Endothelial cell of umbilical vein (primary cell): ENCODE results near the gene ANAPC16. TPM values are rescaled to one million over a fixed set of nuclear protein-coding genes. Genes with fewer than 3 reads are reported as not detected.

Experiments
- BruUV-seq: library from RNA; stranded (reverse); fragments of 400-500 nt; replicated peaks from 2 replicates; lab custom pipeline; 2021; lab: Mats Ljungman, UMichigan
- CTCF ChIA-PET: fragments of 300-600, 350-600 bp; sonication (Branson Sonifier 250); formaldehyde crosslinking; loops from one replicate; lab custom pipeline; 2021; ENCODE audit warnings: antibody characterized with exemption, inconsistent platforms; lab: Charles Lee
- POLR2A ChIA-PET: fragments of 300-600, 350-600 bp; sonication (Branson Sonifier 250); formaldehyde crosslinking; loops from one replicate; lab custom pipeline; 2021; ENCODE audit warnings: antibody characterized with exemption, inconsistent platforms; lab: Charles Lee
- DNase-seq: peaks from one replicate; pipeline ENCODE4 v3.0.0-alpha.2; 2011; ENCODE audit warnings: low read depth, low spot score
- FAIRE-seq: peaks from 2 replicates; lab custom pipeline; 2011; peaks lifted over from hg19 to GRCh38; lab: Jason Lieb, UNC
- H2AFZ ChIP-seq: 2 replicates; pipeline ENCODE4 v1.6.0; 2012; ENCODE audit warnings: low read depth, low read length, control low read depth, inconsistent platforms
- H3K27ac ChIP-seq: 2 replicates; pipeline ENCODE4 v1.5.1; 2011; ENCODE audit warnings: low read depth, mild to moderate bottlenecking, control low read depth, low read length, moderate library complexity; ENCODE audit not compliant: insufficient read depth
- H3K27me3 ChIP-seq, 2 experiments: 2 replicates each; pipeline versions ENCODE4 v1.6.0 to v1.6.1; 2011; ENCODE audit warnings: low read length in 2 of 2, mixed read lengths in 1 of 2; ENCODE audit not compliant: control insufficient read depth in 2 of 2, insufficient read depth in 2 of 2
- H3K36me3 ChIP-seq, 2 experiments: 2 replicates in 1 of 2; 3 replicates in 1 of 2; pipeline ENCODE4 v1.5.1; 2011; ENCODE audit warnings: low read length in 2 of 2, mild to moderate bottlenecking in 1 of 2, moderate library complexity in 1 of 2; ENCODE audit not compliant: control insufficient read depth in 2 of 2, insufficient read depth in 2 of 2; ENCODE audit errors: extremely low read depth in 1 of 2
- H3K4me1 ChIP-seq: 3 replicates; pipeline ENCODE4 v1.5.1; 2011; ENCODE audit warnings: mild to moderate bottlenecking, low read length; ENCODE audit not compliant: control insufficient read depth, insufficient read depth; ENCODE audit errors: extremely low read depth
- H3K4me2 ChIP-seq: 2 replicates; pipeline ENCODE4 v1.6.1; 2011; ENCODE audit warnings: low read length, control low read depth, mixed read lengths; ENCODE audit not compliant: insufficient read depth
- H3K4me3 ChIP-seq, 3 experiments: fragments of 200-600 bp in 1 of 3; sonication (generic), shearing (Covaris generic) in 1 of 3; replicated peaks in 1 of 3; 2 replicates each; pipeline ENCODE4 v1.5.1; 2011 to 2016; ENCODE audit warnings: control low read depth in 3 of 3, low read length in 3 of 3, mild to moderate bottlenecking in 2 of 3, inconsistent platforms in 1 of 3, low read depth in 1 of 3, moderate library complexity in 1 of 3; ENCODE audit not compliant: insufficient read depth in 1 of 3
- H3K79me2 ChIP-seq: 2 replicates; pipeline ENCODE4 v1.6.0; 2012; ENCODE audit warnings: low read length, inconsistent platforms; ENCODE audit not compliant: control insufficient read depth, insufficient read depth
- H3K9ac ChIP-seq: replicated peaks from 2 replicates; pipeline ENCODE3; 2011; ENCODE audit warnings: low read length, control low read depth; ENCODE audit not compliant: insufficient read depth; ENCODE audit errors: extremely low read depth
- H3K9me1 ChIP-seq: replicated peaks from 3 replicates; pipeline ENCODE4 v1.6.0; 2011; ENCODE audit warnings: mild to moderate bottlenecking, low read length; ENCODE audit not compliant: control insufficient read depth, insufficient read depth; ENCODE audit errors: extremely low read depth
- H3K9me3 ChIP-seq: replicated peaks from 2 replicates; pipeline ENCODE4 v1.5.1; 2012; ENCODE audit warnings: low read length, inconsistent platforms; ENCODE audit not compliant: control insufficient read depth, insufficient read depth
- H4K20me1 ChIP-seq: replicated peaks from 2 replicates; pipeline ENCODE3; 2011; ENCODE audit warnings: mild to moderate bottlenecking, low read length; ENCODE audit not compliant: control insufficient read depth, insufficient read depth; ENCODE audit errors: extremely low read depth
- CTCF ChIP-seq, 2 donors: IDR thresholded peaks; 1 replicate in 1 of 2; 2 replicates in 1 of 2; pipeline ENCODE4 v1.5.1; 2011; ENCODE audit warnings: low read length in 2 of 2, mild to moderate bottlenecking in 2 of 2, moderate library complexity in 2 of 2, control low read depth in 1 of 2, inconsistent platforms in 1 of 2, low read depth in 1 of 2; ENCODE audit not compliant: insufficient read depth in 1 of 2; ENCODE audit errors: extremely low read depth in 1 of 2
- EZH2 ChIP-seq: IDR thresholded peaks from 2 replicates; pipeline ENCODE4 v1.6.1; 2012; ENCODE audit warnings: borderline replicate concordance, low read depth, mild to moderate bottlenecking, moderate library complexity, low read length, inconsistent platforms; ENCODE audit not compliant: severe bottlenecking
- GATA2 ChIP-seq: IDR thresholded peaks from 2 replicates; pipeline ENCODE4 v1.7.0; 2011; ENCODE audit warnings: low read depth, mild to moderate bottlenecking, moderate library complexity, mixed read lengths, low read length; ENCODE audit not compliant: insufficient read length, insufficient read depth
- MAX ChIP-seq: IDR thresholded peaks from 2 replicates; pipeline ENCODE4 v1.6.1; 2011; ENCODE audit not compliant: insufficient read depth, insufficient read length
- MYC ChIP-seq: IDR thresholded peaks from one replicate; pipeline ENCODE4 v1.6.1; 2011; ENCODE audit warnings: mild to moderate bottlenecking, low read depth, low read length
- POLR2A ChIP-seq: IDR thresholded peaks from 2 replicates; pipeline ENCODE4 v1.6.1; 2012; ENCODE audit warnings: low read depth, mild to moderate bottlenecking, control low read depth, low read length
- POLR2AphosphoS5 ChIP-seq: IDR thresholded peaks from 2 replicates; pipeline ENCODE4 v1.6.1; 2012; ENCODE audit warnings: low read depth, mild to moderate bottlenecking, control low read depth, low read length, moderate library complexity; ENCODE audit not compliant: insufficient read depth
- dilution Hi-C: fragments of 300-500 bp; cut with MboI; formaldehyde crosslinking; loops from one replicate; pipeline ENCODE4 v1.15.0; 2019; ENCODE audit warnings: low sequenced_read_pairs; ENCODE audit not compliant: extremely low pct_ligation_motif_present
- intact Hi-C: fragments of 100-400 bp; cut with micrococcal nuclease; formaldehyde crosslinking; loops from one replicate; pipeline ENCODE4 v1.10.0; 2022
- polyA plus RNA-seq, 4 experiments: library from polyadenylated mRNA; depleted of rRNA in 3 of 4; stranded (reverse) in 3 of 4; unstranded in 1 of 4; fragments of >200 nt; gene quantifications; 2 replicates each; pipeline versions ENCODE4 v1.2.1 to v1.2.3, GENCODE V29; 2011 to 2012; ENCODE audit warnings: missing spikeins in 1 of 4
- total RNA-seq: library from RNA; stranded (reverse); gene quantifications from 2 replicates; pipeline ENCODE4 v1.2.3, GENCODE V29; 2021

ANAPC16 gene
- total and polyA plus RNA-seq, 2 donors (not counting 3 experiments of a cell fraction or from before 2014, with no cell fraction given) = 38.1 to 44.4 TPM

GRCh38 chr10:72263613-72264241 is 47.9 kb downstream of the ANAPC16 start:
- FAIRE-seq = peak; percentile 44
- Histone ChIP-seq H3K9me3 (no peaks in the 10 kb centered on the region), H3K27me3 (no peaks in the 10 kb centered on the region), H3K4me2 (no peak overlapping the region), H3K9ac (no peak overlapping the region), H3K9me1 (no peaks in the 10 kb centered on the region), H4K20me1 (no peaks in the 10 kb centered on the region), H3K4me3 (no peak overlapping the region), H3K79me2 (no peaks in the 10 kb centered on the region), H2AFZ (no peak overlapping the region), H3K4me1 (peaks cover 17% of the 10 kb centered on the region), H3K27ac (no peak overlapping the region), H3K36me3 (no peaks in the 10 kb centered on the region)
- ChIA-PET CTCF (interaction anchor here (1.0 to 1.5 kb wide), 3 partner anchors 9 to 74 kb away, joined by 3 to 5 read pairs (median 4); no protein-coding TSS in a partner anchor), POLR2A (interaction anchor here (0.8 to 1.6 kb wide), 2 partner anchors 10 kb away, joined by 3 to 5 read pairs; partner anchors contain the start of gene DDIT4)
- dilution Hi-C loops = no loop called here
- intact Hi-C loops = no loop called here
- no peak for DNase-seq
- TF ChIP-seq MAX = no peak
- no peak for TF ChIP-seq MYC
- no peak for TF ChIP-seq EZH2
- no peak for TF ChIP-seq POLR2A
- no peak for TF ChIP-seq POLR2AphosphoS5
- TF ChIP-seq GATA2 = no peak
- TF ChIP-seq CTCF (IDR thresholded peaks at IDR 0.05; ENCODE audit: extremely low read depth in 1 of 2, insufficient read depth in 1 of 2, low read depth in 1 of 2, low read length in 2 of 2) = no peak
- no TSS peak for BruUV-seq
